ENCODE results near the gene PTMS.
A peak's percentile ranks its signal among the peaks of the same experiment; 100 is the strongest.

The PTMS gene

GRCh38 chr12:6764011-6764828 is 1.9 kb upstream of the PTMS start (continued):
- TF ChIP-seq ZNF660 (tag by site-specific recombination; IDR thresholded peaks at IDR 0.05): no peak
- TF ChIP-seq ZNF362 (tag by site-specific recombination; IDR thresholded peaks at IDR 0.05): no peak
- TF ChIP-seq EGR2 (tag by site-specific recombination; IDR thresholded peaks at IDR 0.05; ENCODE audit: low read depth): peak; percentile 96
- TF ChIP-seq SP7 (tag by site-specific recombination; IDR thresholded peaks at IDR 0.05): peak; percentile 83
- TF ChIP-seq, protein P1, sequence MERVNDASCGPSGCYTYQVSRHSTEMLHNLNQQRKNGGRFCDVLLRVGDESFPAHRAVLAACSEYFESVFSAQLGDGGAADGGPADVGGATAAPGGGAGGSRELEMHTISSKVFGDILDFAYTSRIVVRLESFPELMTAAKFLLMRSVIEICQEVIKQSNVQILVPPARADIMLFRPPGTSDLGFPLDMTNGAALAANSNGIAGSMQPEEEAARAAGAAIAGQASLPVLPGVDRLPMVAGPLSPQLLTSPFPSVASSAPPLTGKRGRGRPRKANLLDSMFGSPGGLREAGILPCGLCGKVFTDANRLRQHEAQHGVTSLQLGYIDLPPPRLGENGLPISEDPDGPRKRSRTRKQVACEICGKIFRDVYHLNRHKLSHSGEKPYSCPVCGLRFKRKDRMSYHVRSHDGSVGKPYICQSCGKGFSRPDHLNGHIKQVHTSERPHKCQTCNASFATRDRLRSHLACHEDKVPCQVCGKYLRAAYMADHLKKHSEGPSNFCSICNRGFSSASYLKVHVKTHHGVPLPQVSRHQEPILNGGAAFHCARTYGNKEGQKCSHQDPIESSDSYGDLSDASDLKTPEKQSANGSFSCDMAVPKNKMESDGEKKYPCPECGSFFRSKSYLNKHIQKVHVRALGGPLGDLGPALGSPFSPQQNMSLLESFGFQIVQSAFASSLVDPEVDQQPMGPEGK (tag by site-specific recombination; IDR thresholded peaks at IDR 0.05): peak; percentile 100
- no peak for TF ChIP-seq ZNF133 (tag by site-specific recombination; IDR thresholded peaks at IDR 0.05)
- peak; percentile 59; the same call in 1 of the 2 replicates for TF ChIP-seq PRDM1 (tag by site-specific recombination; IDR thresholded peaks at IDR 0.05)
- no peak; the same call in 1 of the 2 replicates for TF ChIP-seq OSR2 (tag by site-specific recombination; IDR thresholded peaks at IDR 0.05)
- TF ChIP-seq, protein P2, sequence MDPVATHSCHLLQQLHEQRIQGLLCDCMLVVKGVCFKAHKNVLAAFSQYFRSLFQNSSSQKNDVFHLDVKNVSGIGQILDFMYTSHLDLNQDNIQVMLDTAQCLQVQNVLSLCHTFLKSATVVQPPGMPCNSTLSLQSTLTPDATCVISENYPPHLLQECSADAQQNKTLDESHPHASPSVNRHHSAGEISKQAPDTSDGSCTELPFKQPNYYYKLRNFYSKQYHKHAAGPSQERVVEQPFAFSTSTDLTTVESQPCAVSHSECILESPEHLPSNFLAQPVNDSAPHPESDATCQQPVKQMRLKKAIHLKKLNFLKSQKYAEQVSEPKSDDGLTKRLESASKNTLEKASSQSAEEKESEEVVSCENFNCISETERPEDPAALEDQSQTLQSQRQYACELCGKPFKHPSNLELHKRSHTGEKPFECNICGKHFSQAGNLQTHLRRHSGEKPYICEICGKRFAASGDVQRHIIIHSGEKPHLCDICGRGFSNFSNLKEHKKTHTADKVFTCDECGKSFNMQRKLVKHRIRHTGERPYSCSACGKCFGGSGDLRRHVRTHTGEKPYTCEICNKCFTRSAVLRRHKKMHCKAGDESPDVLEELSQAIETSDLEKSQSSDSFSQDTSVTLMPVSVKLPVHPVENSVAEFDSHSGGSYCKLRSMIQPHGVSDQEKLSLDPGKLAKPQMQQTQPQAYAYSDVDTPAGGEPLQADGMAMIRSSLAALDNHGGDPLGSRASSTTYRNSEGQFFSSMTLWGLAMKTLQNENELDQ (tag by site-specific recombination; IDR thresholded peaks at IDR 0.05; ENCODE audit: low read depth): no peak
- no peak for TF ChIP-seq REST (tag by site-specific recombination; IDR thresholded peaks at IDR 0.05)
- peak; percentile 59 for TF ChIP-seq KLF17 (tag by site-specific recombination; IDR thresholded peaks at IDR 0.05)
- TF ChIP-seq ZEB2 (tag by site-specific recombination; IDR thresholded peaks at IDR 0.05): peak; percentile 95
- TF ChIP-seq ZBTB20 (tag by site-specific recombination; IDR thresholded peaks at IDR 0.05): no peak; the same call in 1 of the 2 replicates
- TF ChIP-seq ZNF211 (tag by site-specific recombination; IDR thresholded peaks at IDR 0.05; ENCODE audit: low read depth): no peak
- TF ChIP-seq ZFP69B (tag by site-specific recombination; IDR thresholded peaks at IDR 0.05): peak; percentile 39
- TF ChIP-seq ZNF138 (tag by site-specific recombination; IDR thresholded peaks at IDR 0.05; ENCODE audit: borderline replicate concordance): no peak
- TF ChIP-seq ZNF394 (tag by site-specific recombination; IDR thresholded peaks at IDR 0.05; ENCODE audit: borderline replicate concordance): peak; percentile 74; the same call in 1 of the 2 replicates
- peak; percentile 80; the same call in 1 of the 2 replicates for TF ChIP-seq KLF7 (tag by site-specific recombination; IDR thresholded peaks at IDR 0.05; ENCODE audit: borderline replicate concordance)
- TF ChIP-seq ZBTB21 (tag by site-specific recombination; IDR thresholded peaks at IDR 0.05): peak; percentile 23; the same call in 1 of the 2 replicates
- no peak for TF ChIP-seq ZFP41 (tag by site-specific recombination; IDR thresholded peaks at IDR 0.05; ENCODE audit: borderline replicate concordance)
- peak; percentile 71; the same call in 1 of the 2 replicates for TF ChIP-seq SCRT2 (tag by site-specific recombination; IDR thresholded peaks at IDR 0.05)
- TF ChIP-seq, protein P3, sequence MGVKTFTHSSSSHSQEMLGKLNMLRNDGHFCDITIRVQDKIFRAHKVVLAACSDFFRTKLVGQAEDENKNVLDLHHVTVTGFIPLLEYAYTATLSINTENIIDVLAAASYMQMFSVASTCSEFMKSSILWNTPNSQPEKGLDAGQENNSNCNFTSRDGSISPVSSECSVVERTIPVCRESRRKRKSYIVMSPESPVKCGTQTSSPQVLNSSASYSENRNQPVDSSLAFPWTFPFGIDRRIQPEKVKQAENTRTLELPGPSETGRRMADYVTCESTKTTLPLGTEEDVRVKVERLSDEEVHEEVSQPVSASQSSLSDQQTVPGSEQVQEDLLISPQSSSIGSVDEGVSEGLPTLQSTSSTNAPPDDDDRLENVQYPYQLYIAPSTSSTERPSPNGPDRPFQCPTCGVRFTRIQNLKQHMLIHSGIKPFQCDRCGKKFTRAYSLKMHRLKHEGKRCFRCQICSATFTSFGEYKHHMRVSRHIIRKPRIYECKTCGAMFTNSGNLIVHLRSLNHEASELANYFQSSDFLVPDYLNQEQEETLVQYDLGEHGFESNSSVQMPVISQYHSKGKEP (tag by site-specific recombination; IDR thresholded peaks at IDR 0.05): no peak
- no peak for TF ChIP-seq ZNF473 (tag by site-specific recombination; IDR thresholded peaks at IDR 0.05)
- no peak for TF ChIP-seq ZNF248 (tag by site-specific recombination; IDR thresholded peaks at IDR 0.05)
- no peak for TF ChIP-seq ZNF776 (tag by site-specific recombination; IDR thresholded peaks at IDR 0.05; ENCODE audit: borderline replicate concordance)
- TF ChIP-seq ZNF302 (tag by site-specific recombination; IDR thresholded peaks at IDR 0.05; ENCODE audit: low read depth): no peak
